ENCODE results near the gene TRIM44.

TRIM44 gene

GRCh38 chr11:35717520-35717919 lies 54.9 kb downstream of the TRIM44 start:
- DNase-seq (ENCODE audit: low read depth): no peak

DNA sequence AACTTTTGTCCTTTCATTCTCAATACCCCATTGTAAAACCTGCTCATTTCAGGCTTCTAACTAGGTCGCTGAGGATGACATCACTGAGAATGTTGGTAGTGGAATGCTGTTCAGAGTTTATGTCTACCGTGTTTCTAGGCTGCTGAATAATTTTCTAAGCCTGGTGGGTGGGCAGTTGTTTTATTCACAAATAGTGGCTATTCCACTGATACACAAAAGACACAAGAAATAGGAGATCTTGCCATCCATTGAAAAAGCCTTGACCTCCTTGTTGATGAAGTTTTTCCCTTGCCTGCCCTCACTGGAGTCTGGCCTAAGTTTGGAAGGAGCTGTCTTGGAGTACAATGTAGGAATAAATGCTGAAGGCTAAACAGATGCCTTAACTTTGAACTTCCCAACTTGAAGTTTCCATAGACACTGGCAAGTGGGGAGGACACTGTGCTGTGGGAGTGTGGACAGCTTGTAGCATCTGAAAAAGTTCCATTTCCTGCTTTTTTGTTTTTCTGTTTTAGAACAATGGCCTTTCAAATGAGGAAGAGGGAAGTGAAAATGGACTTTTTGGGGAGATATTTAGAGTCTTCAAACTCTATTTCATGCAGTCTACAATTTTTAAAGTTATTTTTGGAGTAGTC lies 59.2 kb downstream of the TRIM44 start:
- DNase-seq (ENCODE audit: low read depth): no peak

GRCh38 chr11:35722641-35723040 lies 60.1 kb downstream of the TRIM44 start:
- no peak for DNase-seq (ENCODE audit: low read depth)

- no peak for DNase-seq (ENCODE audit: low read depth)
Measured at GRCh38 chr11:35723493-35723892, 60.9 kb downstream of the TRIM44 start.

DNA sequence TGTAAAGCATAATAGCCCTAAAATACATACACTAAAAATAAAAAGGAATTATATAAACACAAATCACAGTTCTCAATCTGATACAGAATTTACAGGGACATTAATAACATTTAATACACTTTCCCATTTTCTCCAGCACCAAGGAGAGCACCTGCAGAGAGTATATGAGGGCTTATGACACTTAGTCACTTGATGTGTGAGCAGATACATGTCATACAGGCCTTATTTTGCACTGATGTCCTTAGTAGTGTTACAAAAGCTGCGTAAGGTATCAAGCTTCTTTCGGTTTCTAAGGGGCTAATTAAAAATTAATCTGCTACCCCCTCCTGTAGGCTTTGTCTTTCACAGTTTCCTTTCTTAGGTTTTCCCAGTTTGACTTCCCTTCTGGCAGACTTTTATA lies 61.3 kb downstream of the TRIM44 start:
- DNase-seq (ENCODE audit: low read depth): no peak

- no peak for DNase-seq (ENCODE audit: low read depth)
Measured at GRCh38 chr11:35725885-35726284, 63.3 kb downstream of the TRIM44 start.

DNA sequence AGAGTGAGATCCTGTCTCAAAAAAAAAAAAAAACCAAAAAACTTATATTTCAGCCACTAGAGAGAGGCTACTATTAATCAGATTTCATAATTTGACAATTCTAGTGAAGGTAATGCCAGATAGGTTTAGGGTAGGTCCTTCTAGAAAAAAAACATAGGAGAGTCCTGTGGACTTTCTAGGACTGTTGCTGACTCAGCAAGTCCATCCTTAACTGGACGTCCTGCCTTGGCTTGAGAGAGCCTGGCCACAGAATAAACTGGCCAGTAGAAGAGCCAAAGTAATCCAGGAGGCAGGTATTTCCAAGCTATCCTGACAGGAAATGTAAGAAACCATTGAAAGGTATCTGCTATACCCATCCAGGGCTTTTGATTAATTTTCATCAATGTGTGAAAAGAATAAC lies 64.6 kb downstream of the TRIM44 start:
- DNase-seq (ENCODE audit: low read depth): no peak

DNA sequence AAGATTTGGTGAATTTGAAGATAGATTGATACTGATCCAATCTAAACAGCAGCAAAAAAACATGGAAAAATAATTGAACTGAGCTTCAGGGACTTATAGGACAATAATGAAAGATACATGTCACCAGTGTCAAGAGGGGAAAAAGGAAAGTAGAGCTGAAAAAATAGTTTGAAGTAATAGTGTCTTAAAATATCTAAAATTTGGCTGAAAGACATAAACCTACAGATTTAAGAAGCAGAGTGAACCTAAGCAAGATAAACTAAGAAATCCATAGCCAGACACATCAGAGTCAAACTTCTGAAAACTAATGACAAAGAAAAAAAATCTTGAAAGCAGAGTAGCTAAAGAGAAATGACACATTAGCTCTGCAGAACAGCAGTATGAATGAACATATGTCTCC lies 67.7 kb downstream of the TRIM44 start:
- no peak for DNase-seq (ENCODE audit: low read depth)

GRCh38 chr11:35734669-35735410 lies 72.3 kb downstream of the TRIM44 start:
- DNase-seq (ENCODE audit: low read depth): no peak

GRCh38 chr11:35735411-35735810 lies 72.8 kb downstream of the TRIM44 start:
- no peak for DNase-seq (ENCODE audit: low read depth)

DNA sequence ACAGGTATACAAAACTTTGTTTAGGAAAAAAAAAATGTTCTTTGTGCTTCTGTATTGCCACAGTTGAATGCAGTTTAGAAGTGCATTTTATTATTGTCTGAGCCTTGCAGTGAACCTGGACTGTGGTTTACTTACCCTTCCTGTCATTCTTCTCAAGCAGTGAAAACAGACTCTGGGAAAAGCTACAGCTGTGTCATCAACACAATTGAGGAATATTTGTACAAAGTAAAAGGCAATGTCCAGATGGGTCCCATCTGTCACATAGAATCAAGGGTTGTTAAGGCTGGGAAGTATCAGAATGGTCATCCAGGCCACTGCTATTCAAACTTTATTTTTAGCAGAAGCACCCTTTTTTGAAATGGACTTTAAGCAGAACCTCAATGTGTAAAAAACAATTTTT lies 73.3 kb downstream of the TRIM44 start:
- DNase-seq (ENCODE audit: low read depth): no peak

DNA sequence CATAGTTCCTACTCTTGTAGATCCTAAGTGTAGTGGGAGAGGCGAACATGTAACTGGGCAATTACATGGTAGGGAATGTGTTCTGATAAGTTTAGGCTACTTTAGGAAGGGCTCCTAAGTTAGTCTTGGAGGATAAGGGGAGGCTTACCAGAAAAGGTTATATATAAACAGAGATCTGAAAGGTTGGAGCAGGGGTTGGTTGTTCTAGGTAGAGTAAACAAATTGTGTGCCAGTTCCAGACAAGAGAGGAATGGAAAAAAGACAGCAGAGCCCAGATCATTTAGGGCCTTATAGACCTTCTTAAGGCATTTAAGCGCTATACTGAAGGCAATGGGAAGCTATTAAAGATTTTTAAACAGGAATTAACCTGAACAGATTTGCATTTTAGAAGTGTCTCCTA lies 74.4 kb downstream of the TRIM44 start:
- DNase-seq (ENCODE audit: low read depth): no peak

GRCh38 chr11:35740061-35740799 lies 77.7 kb downstream of the TRIM44 start:
- DNase-seq (ENCODE audit: low read depth): no peak

DNA sequence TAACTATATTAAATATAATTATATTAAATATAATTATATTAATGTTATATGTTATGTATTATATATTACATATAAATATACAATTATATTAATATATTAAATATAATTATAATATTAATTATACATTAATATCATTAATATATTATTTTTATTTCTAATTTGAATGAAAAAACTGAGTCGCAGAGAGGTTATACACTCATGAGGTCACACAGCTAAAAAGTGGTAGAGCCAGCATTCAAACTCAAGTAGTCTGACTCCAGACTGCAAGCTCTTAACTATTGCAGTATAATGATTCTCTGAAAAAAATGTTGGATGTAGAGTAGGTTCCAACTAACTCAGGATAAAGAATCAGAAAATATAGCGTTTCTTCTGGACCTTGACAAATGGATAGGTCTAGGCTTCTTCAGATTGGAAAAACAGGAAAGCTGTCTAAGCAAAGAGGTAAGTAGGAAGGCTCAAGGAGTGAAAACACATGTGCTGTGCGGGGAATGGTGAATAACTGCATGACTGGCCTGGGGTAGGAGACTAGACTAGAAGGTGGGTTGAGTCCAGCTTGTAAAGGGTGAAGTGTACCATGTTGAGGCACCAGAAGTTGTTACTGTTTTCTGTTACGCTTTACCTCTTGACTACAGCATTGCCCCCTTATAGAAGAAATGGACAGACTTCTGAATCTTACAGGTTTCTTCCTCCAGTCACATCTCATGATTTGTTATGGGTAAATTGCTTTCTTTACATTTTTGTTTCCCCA lies 80.3 kb downstream of the TRIM44 start:
- DNase-seq (ENCODE audit: low read depth): no peak

DNA sequence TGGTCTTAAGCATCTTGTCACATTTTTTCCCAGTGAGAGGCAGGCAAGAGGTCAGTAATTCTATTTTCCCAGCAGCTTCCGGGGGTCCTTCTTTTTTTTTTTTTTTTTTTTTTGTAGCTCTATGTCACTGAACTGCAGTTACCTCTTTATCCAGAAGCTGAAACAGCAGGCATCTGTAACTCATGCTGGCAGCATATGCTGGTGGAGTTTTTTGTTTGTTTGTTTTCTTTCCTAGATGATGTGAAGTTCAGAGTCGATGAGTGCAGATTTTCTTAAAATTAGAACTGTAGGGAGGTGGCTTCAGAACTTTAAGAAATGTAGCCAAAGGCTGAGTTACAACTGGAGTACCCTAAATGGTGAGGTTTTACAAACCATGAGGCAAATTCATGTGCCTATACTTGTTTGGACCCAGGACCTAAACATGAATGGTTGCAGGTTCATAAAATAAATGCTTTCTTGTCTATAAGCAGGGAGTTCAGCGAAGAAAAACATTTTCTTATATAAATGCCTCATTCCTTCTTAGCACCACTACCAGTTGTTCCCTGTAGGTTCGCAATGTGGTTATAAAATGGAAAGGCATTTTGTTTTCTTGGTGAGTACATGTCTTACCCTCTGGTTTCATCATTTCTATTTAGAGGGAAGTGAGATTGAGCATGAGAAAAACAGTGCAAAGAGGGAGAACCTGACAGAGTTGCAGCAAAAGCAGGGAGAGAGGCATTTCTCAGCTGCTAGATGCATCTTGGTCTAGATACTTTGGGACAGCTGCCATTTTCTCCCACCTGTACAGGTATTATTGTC lies 84.0 kb downstream of the TRIM44 start:
- no peak for DNase-seq (ENCODE audit: low read depth)

DNA sequence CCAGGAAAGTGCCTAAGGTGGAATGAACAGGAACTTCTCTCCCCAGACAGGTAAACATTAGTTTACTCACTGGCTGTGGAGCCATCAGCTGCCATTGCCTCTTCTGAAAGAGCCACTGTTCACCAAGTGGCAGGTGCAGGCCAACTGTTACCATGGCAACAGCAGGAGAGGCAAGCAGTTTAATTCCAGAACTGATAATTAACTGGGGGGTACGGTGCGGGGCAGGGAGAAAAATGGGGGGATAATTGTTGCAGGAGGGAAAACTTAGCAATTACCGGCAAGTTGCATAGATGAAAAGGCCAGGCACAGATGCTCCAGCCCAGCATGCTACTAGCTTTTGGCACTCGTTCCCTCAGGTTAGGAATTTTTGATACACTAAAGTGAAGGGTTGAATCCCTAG lies 85.1 kb downstream of the TRIM44 start:
- DNase-seq (ENCODE audit: low read depth): no peak

- no peak for DNase-seq (ENCODE audit: low read depth)
Measured at GRCh38 chr11:35748644-35749043, 86.1 kb downstream of the TRIM44 start.

DNA sequence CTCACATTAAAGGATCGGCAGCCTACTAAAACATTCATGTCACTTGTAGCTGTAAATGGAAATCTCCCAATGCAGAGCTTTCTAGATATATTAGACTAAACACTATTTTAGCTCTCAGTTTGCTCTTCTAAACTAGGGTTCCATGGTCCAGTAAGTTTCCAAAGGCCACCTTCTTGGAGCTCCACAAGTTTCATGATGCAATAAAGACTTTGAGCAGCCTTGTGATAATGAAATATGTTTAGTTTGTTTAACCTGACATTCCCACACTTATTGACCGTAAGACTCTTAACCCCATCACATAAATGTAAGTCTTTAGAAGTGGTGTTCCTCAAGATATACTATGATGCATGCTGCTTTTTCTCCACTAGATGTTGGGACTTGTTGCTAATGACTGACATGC lies 87.7 kb downstream of the TRIM44 start:
- no peak for DNase-seq (ENCODE audit: low read depth)

DNA sequence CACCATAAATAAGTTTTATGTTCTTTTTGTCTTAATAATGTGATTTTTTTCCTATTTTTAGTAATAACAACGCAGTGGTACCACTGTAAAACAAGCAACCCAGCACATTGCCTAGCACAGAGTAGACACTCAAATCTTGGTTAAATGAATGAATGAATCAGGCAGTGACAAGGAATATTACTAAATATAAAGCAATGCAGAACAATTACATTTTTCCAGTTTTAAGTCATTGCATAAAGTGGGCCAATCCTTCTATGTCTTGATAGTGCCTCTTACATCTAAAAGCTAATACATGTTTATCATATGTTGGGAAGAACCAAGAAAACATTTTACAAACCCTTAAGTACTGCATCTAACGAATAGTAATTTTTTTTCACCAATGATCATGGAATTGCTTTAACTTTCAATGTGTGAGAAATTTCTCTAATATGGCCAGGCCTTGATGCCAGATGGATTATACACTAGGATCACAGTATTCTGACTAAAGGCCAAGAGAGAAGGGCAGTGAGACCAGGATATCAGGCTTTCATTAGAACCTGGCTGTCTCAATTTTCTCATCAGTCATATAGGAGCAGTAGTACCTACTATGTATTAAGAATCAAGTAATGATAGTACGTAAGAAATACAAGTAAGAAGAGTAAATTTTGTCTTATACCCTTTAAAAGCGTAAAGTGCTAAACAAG lies 88.5 kb downstream of the TRIM44 start:
- no peak for DNase-seq (ENCODE audit: low read depth)

- DNase-seq (ENCODE audit: low read depth): no peak
Measured at GRCh38 chr11:35751664-35752061, 89.1 kb downstream of the TRIM44 start.

DNA sequence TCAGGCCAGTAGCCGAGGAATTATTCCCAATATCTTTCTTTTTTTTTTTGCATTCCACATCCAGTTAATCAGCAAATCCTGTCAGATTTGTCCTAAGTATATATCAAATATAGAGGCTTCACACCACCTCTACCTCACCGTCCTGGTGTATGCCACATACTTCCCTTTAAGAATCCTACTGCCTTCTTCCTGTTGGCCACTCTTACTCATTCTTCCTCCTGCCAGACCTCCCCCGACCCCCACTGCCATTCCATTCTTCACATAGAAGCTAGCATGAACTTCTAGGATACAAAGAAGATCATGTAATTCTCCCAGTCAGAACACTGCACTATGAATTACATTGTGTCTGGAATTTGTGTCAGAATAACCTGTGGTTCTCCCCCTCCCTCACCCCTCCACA lies 89.5 kb downstream of the TRIM44 start:
- no peak for DNase-seq (ENCODE audit: low read depth)
